BE2C (cell line): ENCODE data around the gene DRAXIN.

ENCODE experiments used
- DNase-seq: peaks from one replicate; pipeline ENCODE4 v3.0.0-alpha.2; 2020
- H3K27me3 ChIP-seq: fragments of 250-450 bp; sonication (Bioruptor Pico); 2 replicates; pipeline ENCODE4 v1.5.1; 2020; ENCODE audit warnings: mild to moderate bottlenecking
- H3K36me3 ChIP-seq: fragments of 250-450 bp; sonication (Bioruptor Pico); 2 replicates; pipeline ENCODE4 v1.5.1; 2020; ENCODE audit warnings: mild to moderate bottlenecking
- H3K4me1 ChIP-seq: fragments of 250-450 bp; sonication (Bioruptor Pico); 2 replicates; pipeline ENCODE4 v1.5.1; 2020
- H3K4me3 ChIP-seq: 2 replicates; pipeline ENCODE4 v1.5.1; 2011; ENCODE audit warnings: low read depth, low read length
- H3K9me3 ChIP-seq: fragments of 250-450 bp; sonication (Bioruptor Pico); 2 replicates; pipeline ENCODE4 v1.5.1; 2020
- TF ChIP-seq, protein P1 (sequence below): IDR thresholded peaks from 2 replicates; pipeline ENCODE4 v1.5.1; 2012; ENCODE audit warnings: mild to moderate bottlenecking, low read depth, low read length

DRAXIN gene

GRCh38 chr1:11673089-11673769 lies 18.3 kb upstream of the DRAXIN start:
- Histone ChIP-seq H3K4me1 (no peaks in the 10 kb centered on the region), H3K9me3 (no peaks in the 10 kb centered on the region), H3K4me3 (no peak overlapping the region), H3K27me3 (no peaks in the 10 kb centered on the region), H3K36me3 (no peaks in the 10 kb centered on the region)
- DNase-seq, result no peak
- TF ChIP-seq, protein P1, sequence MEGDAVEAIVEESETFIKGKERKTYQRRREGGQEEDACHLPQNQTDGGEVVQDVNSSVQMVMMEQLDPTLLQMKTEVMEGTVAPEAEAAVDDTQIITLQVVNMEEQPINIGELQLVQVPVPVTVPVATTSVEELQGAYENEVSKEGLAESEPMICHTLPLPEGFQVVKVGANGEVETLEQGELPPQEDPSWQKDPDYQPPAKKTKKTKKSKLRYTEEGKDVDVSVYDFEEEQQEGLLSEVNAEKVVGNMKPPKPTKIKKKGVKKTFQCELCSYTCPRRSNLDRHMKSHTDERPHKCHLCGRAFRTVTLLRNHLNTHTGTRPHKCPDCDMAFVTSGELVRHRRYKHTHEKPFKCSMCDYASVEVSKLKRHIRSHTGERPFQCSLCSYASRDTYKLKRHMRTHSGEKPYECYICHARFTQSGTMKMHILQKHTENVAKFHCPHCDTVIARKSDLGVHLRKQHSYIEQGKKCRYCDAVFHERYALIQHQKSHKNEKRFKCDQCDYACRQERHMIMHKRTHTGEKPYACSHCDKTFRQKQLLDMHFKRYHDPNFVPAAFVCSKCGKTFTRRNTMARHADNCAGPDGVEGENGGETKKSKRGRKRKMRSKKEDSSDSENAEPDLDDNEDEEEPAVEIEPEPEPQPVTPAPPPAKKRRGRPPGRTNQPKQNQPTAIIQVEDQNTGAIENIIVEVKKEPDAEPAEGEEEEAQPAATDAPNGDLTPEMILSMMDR, result no peak

DNA sequence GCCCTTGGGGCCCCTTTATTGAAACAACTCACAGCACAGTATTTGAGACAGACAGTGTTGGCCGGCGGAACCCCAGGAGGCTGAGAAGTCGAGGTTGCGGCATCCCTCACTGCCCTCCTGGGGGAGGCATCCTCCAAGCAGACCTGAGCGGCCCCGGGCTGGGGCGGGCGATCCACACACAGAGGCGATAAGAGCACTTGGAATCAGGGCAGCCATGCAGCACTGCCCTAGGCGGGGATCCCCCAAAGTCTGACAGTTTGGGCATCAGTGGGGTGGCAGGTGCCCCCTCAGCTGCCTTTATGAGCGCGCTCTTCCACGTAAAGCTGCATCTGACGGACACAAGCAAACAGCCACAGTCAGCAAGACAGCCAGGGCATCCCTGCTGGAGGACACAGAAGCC lies 17.0 kb upstream of the DRAXIN start:
- H3K27me3 ChIP-seq, result no peaks in the 10 kb centered on the region
- TF ChIP-seq, protein P1, result no peak
- H3K4me1 ChIP-seq, result no peaks in the 10 kb centered on the region
- H3K36me3 ChIP-seq, result no peaks in the 10 kb centered on the region
- H3K4me3 ChIP-seq, result no peak overlapping the region
- DNase-seq, result no peak
- H3K9me3 ChIP-seq, result no peaks in the 10 kb centered on the region

DNA sequence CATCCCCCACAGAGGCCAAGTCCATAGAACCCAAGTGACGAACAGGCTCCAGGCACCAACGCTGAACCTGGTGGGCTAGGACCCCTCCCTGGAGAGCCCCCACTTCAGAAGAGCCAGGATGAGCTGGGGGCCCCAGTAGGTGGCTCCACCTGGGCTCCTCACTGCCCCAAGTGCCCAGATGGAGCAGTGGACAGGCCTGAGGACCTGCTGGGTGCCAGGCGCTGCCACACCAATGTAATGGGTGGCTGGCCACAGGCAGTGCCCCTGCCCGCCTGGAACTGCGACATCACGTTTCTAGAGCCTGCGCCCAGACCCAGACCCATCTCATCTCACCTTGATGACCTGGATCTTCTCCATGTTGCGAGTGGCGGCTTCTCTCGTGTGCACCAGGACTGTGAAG lies 16.2 kb upstream of the DRAXIN start:
- H3K9me3 ChIP-seq, result no peaks in the 10 kb centered on the region
- no peaks in the 10 kb centered on the region for H3K36me3 ChIP-seq
- H3K4me3 ChIP-seq, result no peak overlapping the region
- no peaks in the 10 kb centered on the region for H3K27me3 ChIP-seq
- H3K4me1 ChIP-seq, result no peaks in the 10 kb centered on the region
- no peak for DNase-seq
- TF ChIP-seq, protein P1, result no peak

DNA sequence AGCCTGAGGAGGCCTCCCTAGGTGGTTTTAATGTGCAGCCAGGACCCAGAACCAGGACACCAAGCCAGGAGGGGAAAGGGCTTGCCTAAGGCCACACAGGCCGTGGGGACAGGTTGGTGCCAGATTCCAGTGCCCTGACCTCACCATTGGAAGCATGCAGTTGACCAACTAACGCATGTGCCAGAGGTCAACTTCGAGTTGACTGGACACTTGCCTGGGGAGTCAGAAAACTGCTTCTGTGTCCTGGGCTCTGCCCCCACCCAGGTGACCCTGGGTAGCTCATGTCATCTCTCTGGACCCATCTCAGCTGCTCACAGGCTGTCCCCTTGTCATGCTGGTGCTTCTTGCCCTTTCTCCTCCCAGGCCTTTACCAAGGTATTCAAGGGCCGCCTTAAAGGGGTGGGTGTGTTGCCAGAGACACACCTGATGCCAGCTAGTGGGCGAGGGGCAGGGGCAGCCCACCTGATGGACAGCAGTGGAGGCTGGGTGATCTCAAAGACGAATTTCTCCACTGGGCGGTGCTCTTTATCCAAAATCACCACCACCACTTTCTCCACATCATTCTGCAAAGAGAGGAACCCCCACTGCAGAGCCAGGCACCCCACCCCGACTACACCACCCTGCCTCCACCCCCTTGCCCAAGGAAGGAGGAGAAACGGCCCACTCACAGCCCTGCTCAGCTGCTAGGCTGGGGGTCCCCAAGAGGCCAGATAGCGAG lies 15.0 kb upstream of the DRAXIN start:
- no peak for DNase-seq
- TF ChIP-seq, protein P1, result no peak
- H3K4me3 ChIP-seq, result no peak overlapping the region
- H3K9me3 ChIP-seq, result no peaks in the 10 kb centered on the region
- H3K36me3 ChIP-seq, result no peaks in the 10 kb centered on the region
- no peaks in the 10 kb centered on the region for H3K27me3 ChIP-seq
- H3K4me1 ChIP-seq, result 0 out of 2 replicates have a peak, but pooled peaks cover under 1% of the 10 kb centered on the region

DNA sequence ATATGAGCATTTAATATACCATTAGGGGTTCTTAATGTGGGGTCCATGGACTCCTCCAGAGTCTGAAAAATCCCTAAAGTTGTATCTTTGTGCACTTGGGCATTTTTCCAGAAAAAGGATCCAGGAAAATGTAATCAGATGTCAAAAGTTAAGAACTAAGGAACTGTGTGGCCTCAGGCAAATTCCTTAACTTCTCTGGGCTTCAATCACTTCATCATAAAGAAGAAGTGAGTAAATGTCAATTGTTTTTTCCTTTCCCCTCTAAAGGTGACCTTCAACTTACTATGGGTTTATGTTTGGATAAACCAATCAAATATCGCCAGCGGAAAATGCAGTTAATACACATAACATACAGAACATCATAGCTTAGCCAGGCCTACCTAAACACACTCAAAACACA lies 13.1 kb upstream of the DRAXIN start:
- H3K9me3 ChIP-seq, result no peaks in the 10 kb centered on the region
- TF ChIP-seq, protein P1, result no peak
- 0 out of 2 replicates have a peak, but pooled peaks cover 3% of the 10 kb centered on the region for H3K4me1 ChIP-seq
- no peak for DNase-seq
- H3K27me3 ChIP-seq, result no peaks in the 10 kb centered on the region
- no peak overlapping the region for H3K4me3 ChIP-seq
- H3K36me3 ChIP-seq, result no peaks in the 10 kb centered on the region
